ENCODE data around the gene MED13L.

The MED13L gene

DNA sequence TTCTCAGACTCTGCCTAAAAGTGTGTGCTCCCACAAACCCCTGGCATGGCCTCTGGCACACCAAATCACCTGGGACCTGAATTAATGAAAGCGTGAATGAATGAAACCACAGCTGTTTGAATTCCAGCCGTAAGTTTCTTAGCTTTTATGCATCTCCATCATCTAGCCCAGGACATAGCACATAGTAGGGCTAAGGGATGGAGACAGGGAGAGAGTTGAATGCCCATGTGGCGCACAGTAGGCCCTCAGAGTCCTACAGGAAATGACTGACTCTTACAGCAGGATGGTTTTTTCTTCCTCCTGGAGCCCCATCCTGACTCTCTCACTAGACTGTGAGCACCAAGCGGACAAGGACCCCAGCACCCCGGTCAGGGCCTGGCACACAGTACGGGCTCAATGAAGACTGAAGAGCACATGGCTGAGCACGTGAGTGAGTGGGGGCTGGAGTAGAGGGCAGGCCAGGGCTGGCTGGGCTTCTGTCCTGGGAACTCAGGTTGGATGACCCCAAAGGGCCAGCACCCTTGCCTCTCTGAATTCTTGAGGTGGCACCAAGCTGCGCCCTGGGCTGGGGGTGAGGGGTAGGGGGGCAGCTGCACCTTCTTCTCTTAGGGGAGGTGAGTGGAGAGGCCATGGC lies 351.3 kb downstream of the MED13L start:
- in situ Hi-C loops (cut with HindIII; ENCODE audit: low sequenced_read_pairs), result no loop called here

DNA sequence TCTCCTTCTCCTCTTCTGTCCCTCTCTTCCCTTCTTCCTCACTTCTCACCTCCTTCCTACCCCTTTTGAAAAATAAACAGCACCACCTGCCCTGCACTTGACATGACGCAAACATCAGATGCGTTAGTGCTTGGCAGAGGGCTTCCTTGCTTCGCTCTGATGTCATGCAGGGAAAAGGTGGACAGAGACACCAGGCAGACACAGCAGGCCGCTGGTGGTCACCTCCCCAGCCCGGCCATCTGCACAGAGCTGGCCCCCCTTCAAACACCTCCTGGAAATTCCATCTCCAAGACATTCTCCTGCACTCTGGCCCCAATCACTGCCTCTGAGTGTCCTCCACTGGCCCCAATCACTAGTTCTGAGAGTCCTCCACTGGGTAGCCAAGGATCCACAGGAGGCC lies 353.6 kb downstream of the MED13L start:
- in situ Hi-C loops (cut with HindIII; ENCODE audit: low sequenced_read_pairs), result no loop called here

DNA sequence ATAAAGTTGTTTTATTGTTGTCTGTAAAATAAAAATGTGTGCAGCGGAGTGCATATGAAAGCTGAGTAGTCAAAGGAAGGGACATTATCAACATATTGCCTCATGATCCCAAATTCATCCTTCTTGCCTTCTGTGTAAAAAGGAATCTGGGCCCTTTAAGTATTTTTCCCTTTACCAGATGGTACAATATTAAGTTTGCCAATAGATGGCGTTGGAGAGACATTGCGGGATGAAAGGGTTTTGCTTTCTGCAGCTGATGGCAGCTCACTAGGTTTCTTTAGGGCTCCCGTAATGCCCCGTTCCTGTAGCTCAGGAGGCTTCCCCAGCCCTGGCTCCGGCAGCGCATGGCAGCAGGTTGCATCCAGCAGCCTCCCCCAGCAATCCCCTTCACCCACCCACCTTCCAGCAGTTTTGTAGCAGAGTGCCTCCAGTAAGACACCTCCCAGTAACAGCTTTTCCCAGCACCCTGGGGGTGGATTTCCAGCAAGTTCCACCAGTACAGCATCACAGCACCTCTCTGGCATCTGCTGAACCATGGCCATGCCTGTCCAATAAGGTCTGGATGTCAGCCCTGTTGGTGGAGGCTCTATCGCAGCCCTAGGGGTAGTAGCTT lies 354.4 kb downstream of the MED13L start:
- in situ Hi-C loops (cut with HindIII; ENCODE audit: low sequenced_read_pairs), result no loop called here

DNA sequence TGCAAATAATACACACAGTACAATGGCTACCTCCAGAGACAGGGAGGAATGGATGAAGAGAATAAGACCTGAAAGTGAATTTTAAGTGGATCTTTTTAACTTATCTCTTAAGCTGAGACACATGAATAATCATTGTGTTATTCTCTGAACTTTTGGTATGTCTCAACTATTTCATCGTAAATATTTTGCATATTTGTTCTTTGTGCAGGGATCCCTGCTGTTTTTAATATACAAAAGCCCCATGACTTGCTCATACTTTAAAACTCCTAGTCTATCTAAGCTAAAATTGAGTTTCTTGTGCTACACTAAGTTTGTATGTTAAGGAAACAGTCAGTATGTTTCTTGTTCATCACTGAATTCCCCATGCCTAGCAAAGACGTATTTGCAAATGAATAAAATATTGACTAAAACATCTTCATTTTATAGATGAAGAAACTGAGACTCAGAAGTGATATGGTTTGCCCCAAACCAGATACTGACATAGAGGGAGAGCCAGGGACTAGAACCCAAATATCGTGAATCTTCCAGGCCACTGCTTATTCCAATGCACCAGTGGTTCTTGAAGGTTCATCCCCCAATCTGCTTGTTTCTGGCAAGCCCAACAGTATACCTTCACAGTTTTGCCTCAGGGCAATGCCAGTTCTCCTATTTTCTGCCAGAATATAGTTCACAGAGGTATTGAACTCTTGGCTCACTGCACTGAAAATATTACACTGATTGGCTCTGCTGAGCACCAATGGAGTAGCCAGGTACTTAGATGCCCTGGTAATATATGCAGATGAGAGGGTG lies 356.9 kb downstream of the MED13L start:
- in situ Hi-C loops (cut with HindIII; ENCODE audit: low sequenced_read_pairs), result no loop called here

DNA sequence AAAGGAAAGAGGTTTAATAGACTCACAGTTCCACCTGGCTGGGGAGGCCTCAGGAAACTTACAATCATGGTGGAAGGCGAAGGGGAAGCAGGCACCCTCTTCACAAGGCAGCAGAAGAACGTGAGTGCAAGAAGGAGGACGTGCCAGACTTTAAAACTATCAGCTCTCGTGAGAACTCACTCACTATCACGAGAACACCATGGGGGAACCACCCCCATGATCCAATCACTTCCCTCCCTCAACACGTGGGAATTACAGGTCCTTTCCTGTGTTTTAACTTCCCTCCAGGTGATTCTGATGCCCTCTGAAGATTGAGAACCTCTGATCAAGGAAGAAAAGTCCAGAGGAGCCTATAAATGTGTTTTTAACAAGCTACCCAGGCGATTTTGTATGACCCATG lies 358.7 kb downstream of the MED13L start:
- in situ Hi-C loops (cut with HindIII; ENCODE audit: low sequenced_read_pairs), result no loop called here

DNA sequence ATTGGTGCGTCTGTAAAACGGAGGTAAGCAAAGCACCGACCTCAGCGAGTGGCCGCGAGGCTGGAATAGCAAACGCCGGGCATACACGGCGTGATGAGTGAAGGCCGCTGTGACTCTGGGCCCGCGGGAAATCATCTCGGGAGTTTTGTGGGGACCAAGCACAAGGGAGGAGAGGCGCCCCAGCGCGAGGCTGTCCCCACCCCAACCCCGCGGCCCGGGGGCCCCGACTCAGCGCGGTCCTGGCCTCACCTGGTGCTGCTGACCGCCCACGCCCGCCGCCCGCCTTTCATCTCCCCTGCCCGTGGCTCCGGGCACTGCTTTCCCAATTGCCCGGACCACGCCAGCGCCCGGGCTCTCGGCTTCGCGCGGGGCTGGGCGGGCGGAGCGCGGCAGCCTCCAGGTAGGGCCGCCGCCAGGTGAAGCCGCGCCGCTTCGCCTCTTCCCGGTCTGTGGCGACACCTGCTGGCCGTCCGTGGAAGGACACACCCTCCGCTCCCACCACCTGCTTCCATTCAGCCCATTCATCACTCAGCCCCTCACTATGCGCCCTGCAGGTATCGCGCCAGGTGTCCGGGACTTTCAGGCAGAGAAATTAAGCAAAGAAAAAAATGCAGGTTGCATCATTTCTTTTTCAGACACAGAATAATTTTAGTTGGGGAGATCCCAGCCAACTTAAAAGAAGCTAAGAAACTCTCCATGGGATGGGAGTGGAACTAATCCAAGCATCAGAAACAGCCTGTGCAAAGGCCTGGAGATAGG lies 360.4 kb downstream of the MED13L start:
- in situ Hi-C loops (cut with HindIII; ENCODE audit: low sequenced_read_pairs), result no loop called here

- in situ Hi-C loops (cut with HindIII; ENCODE audit: low sequenced_read_pairs), result no loop called here
Observed at GRCh38 chr12:115914122-115914521, 363.4 kb downstream of the MED13L start.

DNA sequence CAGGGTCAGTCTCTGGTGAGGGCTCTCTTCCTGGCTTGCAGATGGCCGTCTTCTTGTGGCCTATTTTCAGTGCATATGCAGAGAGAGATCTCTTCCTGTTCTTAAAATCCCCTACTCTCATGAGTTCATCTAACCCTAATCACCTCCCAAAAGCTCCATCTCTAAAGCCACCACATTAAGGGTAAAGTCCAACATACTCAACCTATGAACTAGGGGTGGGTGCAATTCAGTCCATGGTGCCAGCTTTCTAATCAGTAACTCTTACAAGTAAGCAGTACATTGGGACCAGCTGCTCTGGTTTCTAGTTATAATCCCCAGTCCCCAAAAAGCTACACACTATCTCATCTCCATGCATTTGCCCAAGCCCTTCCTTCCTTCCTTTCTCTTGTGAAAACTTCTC lies 365.1 kb downstream of the MED13L start:
- in situ Hi-C loops (cut with HindIII; ENCODE audit: low sequenced_read_pairs), result no loop called here

GRCh38 chr12:115911360-115911759 lies 366.1 kb downstream of the MED13L start:
- in situ Hi-C loops (cut with HindIII; ENCODE audit: low sequenced_read_pairs), result no loop called here

GRCh38 chr12:115910057-115910456 lies 367.4 kb downstream of the MED13L start:
- in situ Hi-C loops (cut with HindIII; ENCODE audit: low sequenced_read_pairs), result no loop called here
